Measurements from ENCODE around the gene DGCR2. TPM values are rescaled to one million over a fixed set of nuclear protein-coding genes. Genes with fewer than 3 reads are reported as not detected.

The DGCR2 gene
- total RNA-seq, 1 experiment from 2014 or later = 18.6 TPM

- DNase-seq = no peak
- peaks cover 7% of the 10 kb centered on the region; the same call in 1 of the 2 replicates for H4K20me1 ChIP-seq (ENCODE audit: insufficient read depth, low read depth, low read length)
- no peak overlapping the region for H3K4me2 ChIP-seq (ENCODE audit: low read depth, low read length, poor library complexity, severe bottlenecking)
These were observed 57.7 kb downstream of the DGCR2 start for GRCh38 chr22:19064354-19065054.

GRCh38 chr22:19063581-19064353 is 58.4 kb downstream of the DGCR2 start:
- H3K79me2 ChIP-seq (ENCODE audit: low read length) = peaks cover 6% of the 10 kb centered on the region; the same call in 1 of the 2 replicates
- H3K9me3 ChIP-seq (ENCODE audit: low read length) = no peaks in the 10 kb centered on the region
- no peak overlapping the region for H3K4me2 ChIP-seq (ENCODE audit: low read depth, low read length, poor library complexity, severe bottlenecking)
- no peak overlapping the region for H2AFZ ChIP-seq (ENCODE audit: low read length)
- H3K36me3 ChIP-seq (ENCODE audit: insufficient read depth, low read length) = no peaks in the 10 kb centered on the region; the same call in 1 of the 2 replicates
- H4K20me1 ChIP-seq (ENCODE audit: insufficient read depth, low read depth, low read length) = peaks cover under 1% of the 10 kb centered on the region; the same call in 1 of the 2 replicates
- no peaks in the 10 kb centered on the region for H3K9me2 ChIP-seq (replicated peaks; ENCODE audit: insufficient read depth, low read length)
- peaks cover 8% of the 10 kb centered on the region for H3K4me1 ChIP-seq (ENCODE audit: low read length)
- H3K27me3 ChIP-seq (ENCODE audit: low read length) = no peaks in the 10 kb centered on the region
- no peak overlapping the region for H3K4me3 ChIP-seq (ENCODE audit: low read length)
- no peak overlapping the region for H3K9ac ChIP-seq (ENCODE audit: low read length)
- DNase-seq = no peak
- H3K27ac ChIP-seq (ENCODE audit: low read length) = no peak overlapping the region

More at GRCh38 chr22:19064354-19065054, 57.7 kb downstream of the DGCR2 start:
- Histone ChIP-seq H3K9ac (ENCODE audit: low read length) (no peak overlapping the region), H3K9me2 (replicated peaks; ENCODE audit: insufficient read depth, low read length) (no peaks in the 10 kb centered on the region), H3K79me2 (ENCODE audit: low read length) (peaks cover 7% of the 10 kb centered on the region), H2AFZ (ENCODE audit: low read length) (no peak overlapping the region), H3K36me3 (ENCODE audit: insufficient read depth, low read length) (peaks cover under 1% of the 10 kb centered on the region; the same call in 1 of the 2 replicates), H3K9me3 (ENCODE audit: low read length) (no peaks in the 10 kb centered on the region), H3K27ac (ENCODE audit: low read length) (no peak overlapping the region), H3K4me3 (ENCODE audit: low read length) (no peak overlapping the region), H3K27me3 (ENCODE audit: low read length) (no peaks in the 10 kb centered on the region), H3K4me1 (ENCODE audit: low read length) (peaks cover 16% of the 10 kb centered on the region)

- Histone ChIP-seq H3K4me1 (ENCODE audit: low read length) (no peaks in the 10 kb centered on the region; the same call in 1 of the 2 replicates), H3K9me2 (replicated peaks; ENCODE audit: insufficient read depth, low read length) (no peaks in the 10 kb centered on the region)
- DNase-seq = no peak
These were observed 59.3 kb downstream of the DGCR2 start for GRCh38 chr22:19062943-19063308.

DNA sequence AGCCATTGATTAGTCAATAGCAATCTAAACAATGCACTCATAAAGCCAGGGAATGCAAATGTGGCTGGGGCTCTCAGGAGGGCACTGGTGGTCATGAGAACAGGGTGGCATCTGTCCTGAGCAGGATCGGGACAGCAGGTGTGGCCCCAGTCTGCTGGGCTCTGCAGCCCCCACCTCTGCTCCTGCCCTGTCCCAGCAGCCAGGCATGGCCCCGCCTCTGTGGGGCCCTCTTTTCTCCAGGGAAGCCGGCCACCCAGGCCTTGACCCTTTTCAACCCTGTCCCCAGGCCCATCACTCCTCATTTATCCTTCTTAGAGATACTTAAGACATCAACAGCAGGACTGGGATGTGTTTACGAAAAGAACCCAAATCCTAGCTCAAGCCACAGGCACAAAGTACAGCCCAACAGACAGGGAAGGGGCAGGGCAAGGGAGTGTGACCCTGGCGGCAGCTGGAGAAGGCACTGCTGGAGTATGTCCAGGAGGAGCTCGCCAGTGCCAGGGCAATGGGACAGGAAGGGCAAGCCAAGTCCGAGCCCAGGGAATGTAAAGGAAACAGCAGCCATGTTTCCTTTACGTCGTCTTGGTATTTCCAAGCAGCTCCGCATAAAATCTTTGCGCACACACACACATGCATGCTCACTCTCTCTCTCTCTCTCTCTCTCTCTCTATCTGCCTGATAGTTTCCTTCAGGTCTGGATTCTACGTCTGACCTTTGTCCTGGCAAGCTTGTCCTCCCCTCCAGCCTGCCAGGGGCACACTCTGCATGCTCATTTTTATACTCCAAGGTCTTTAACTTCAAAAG is 59.9 kb downstream of the DGCR2 start:
- Histone ChIP-seq H3K36me3 (ENCODE audit: insufficient read depth, low read length) (no peaks in the 10 kb centered on the region; the same call in 1 of the 2 replicates), H3K4me1 (ENCODE audit: low read length) (no peaks in the 10 kb centered on the region), H2AFZ (ENCODE audit: low read length) (no peak overlapping the region), H3K9me2 (replicated peaks; ENCODE audit: insufficient read depth, low read length) (no peaks in the 10 kb centered on the region), H3K4me2 (ENCODE audit: low read depth, low read length, poor library complexity, severe bottlenecking) (no peak overlapping the region), H3K27me3 (ENCODE audit: low read length) (no peaks in the 10 kb centered on the region), H3K9me3 (ENCODE audit: low read length) (no peaks in the 10 kb centered on the region), H3K9ac (ENCODE audit: low read length) (no peak overlapping the region), H3K79me2 (ENCODE audit: low read length) (no peaks in the 10 kb centered on the region), H3K27ac (ENCODE audit: low read length) (no peak overlapping the region), H3K4me3 (ENCODE audit: low read length) (no peak overlapping the region), H4K20me1 (ENCODE audit: insufficient read depth, low read depth, low read length) (no peaks in the 10 kb centered on the region)
- no peak for DNase-seq

More at GRCh38 chr22:19062943-19063308, 59.3 kb downstream of the DGCR2 start:
- no peaks in the 10 kb centered on the region for H4K20me1 ChIP-seq (ENCODE audit: insufficient read depth, low read depth, low read length)
- no peaks in the 10 kb centered on the region for H3K27me3 ChIP-seq (ENCODE audit: low read length)
- H3K36me3 ChIP-seq (ENCODE audit: insufficient read depth, low read length) = no peaks in the 10 kb centered on the region; the same call in 1 of the 2 replicates
- no peak overlapping the region for H3K4me2 ChIP-seq (ENCODE audit: low read depth, low read length, poor library complexity, severe bottlenecking)
- H3K4me3 ChIP-seq (ENCODE audit: low read length) = no peak overlapping the region
- no peak overlapping the region for H3K9ac ChIP-seq (ENCODE audit: low read length)
- no peak overlapping the region for H2AFZ ChIP-seq (ENCODE audit: low read length)
- H3K9me3 ChIP-seq (ENCODE audit: low read length) = no peaks in the 10 kb centered on the region
- peaks cover 2% of the 10 kb centered on the region; the same call in 1 of the 2 replicates for H3K79me2 ChIP-seq (ENCODE audit: low read length)
- no peak overlapping the region for H3K27ac ChIP-seq (ENCODE audit: low read length)

- no peaks in the 10 kb centered on the region for H3K9me2 ChIP-seq (replicated peaks; ENCODE audit: insufficient read depth, low read length)
- H3K9ac ChIP-seq (ENCODE audit: low read length) = no peak overlapping the region
- H3K79me2 ChIP-seq (ENCODE audit: low read length) = no peaks in the 10 kb centered on the region
- no peak overlapping the region for H2AFZ ChIP-seq (ENCODE audit: low read length)
- H3K27ac ChIP-seq (ENCODE audit: low read length) = no peak overlapping the region
- H3K4me1 ChIP-seq (ENCODE audit: low read length) = no peaks in the 10 kb centered on the region
- no peaks in the 10 kb centered on the region; the same call in 1 of the 2 replicates for H3K36me3 ChIP-seq (ENCODE audit: insufficient read depth, low read length)
- no peaks in the 10 kb centered on the region for H4K20me1 ChIP-seq (ENCODE audit: insufficient read depth, low read depth, low read length)
- H3K27me3 ChIP-seq (ENCODE audit: low read length) = no peaks in the 10 kb centered on the region
- DNase-seq = no peak
- no peak overlapping the region for H3K4me3 ChIP-seq (ENCODE audit: low read length)
- no peak overlapping the region for H3K4me2 ChIP-seq (ENCODE audit: low read depth, low read length, poor library complexity, severe bottlenecking)
- no peaks in the 10 kb centered on the region for H3K9me3 ChIP-seq (ENCODE audit: low read length)
These were observed 60.6 kb downstream of the DGCR2 start for GRCh38 chr22:19061471-19062138.

DNA sequence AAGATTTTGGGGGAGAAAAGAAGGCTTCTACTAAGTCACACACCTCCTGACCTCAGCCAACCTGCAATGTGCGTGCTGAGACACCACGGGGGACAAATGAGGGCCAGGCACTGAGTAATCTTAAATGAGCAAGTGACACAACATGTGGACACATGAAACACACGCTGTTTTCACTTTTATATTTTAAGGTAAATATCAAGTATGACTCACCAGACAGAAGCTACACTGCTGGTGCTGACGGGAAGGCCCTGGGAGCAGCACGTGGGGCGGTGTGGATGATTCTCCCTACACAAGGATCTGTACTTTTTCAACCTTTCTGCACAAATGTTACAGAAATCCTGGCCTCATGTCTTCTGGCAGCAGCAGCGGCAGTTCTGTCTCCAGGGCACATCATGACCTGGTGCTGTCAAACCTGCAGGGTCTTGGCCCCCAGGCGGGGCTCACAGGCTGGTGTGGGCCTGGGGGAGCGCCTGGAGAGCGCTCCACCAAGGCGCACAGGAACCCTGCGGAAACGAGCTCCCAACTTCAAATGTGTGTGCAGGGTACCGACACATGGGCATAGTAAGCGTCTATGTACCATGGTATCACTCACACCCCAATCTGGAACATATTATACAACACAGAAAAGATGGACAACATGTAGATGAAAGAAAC is 61.7 kb downstream of the DGCR2 start:
- H3K4me1 ChIP-seq (ENCODE audit: low read length) = no peaks in the 10 kb centered on the region
- no peak overlapping the region for H3K4me3 ChIP-seq (ENCODE audit: low read length)
- no peaks in the 10 kb centered on the region for H3K79me2 ChIP-seq (ENCODE audit: low read length)
- H3K36me3 ChIP-seq (ENCODE audit: insufficient read depth, low read length) = no peaks in the 10 kb centered on the region; the same call in 1 of the 2 replicates
- H3K9ac ChIP-seq (ENCODE audit: low read length) = no peak overlapping the region
- H3K9me3 ChIP-seq (ENCODE audit: low read length) = no peaks in the 10 kb centered on the region
- no peak overlapping the region for H3K4me2 ChIP-seq (ENCODE audit: low read depth, low read length, poor library complexity, severe bottlenecking)
- H4K20me1 ChIP-seq (ENCODE audit: insufficient read depth, low read depth, low read length) = no peaks in the 10 kb centered on the region
- no peaks in the 10 kb centered on the region for H3K9me2 ChIP-seq (replicated peaks; ENCODE audit: insufficient read depth, low read length)
- DNase-seq = no peak
- H3K27me3 ChIP-seq (ENCODE audit: low read length) = no peaks in the 10 kb centered on the region
- H3K27ac ChIP-seq (ENCODE audit: low read length) = no peak overlapping the region
- H2AFZ ChIP-seq (ENCODE audit: low read length) = no peak overlapping the region

DNA sequence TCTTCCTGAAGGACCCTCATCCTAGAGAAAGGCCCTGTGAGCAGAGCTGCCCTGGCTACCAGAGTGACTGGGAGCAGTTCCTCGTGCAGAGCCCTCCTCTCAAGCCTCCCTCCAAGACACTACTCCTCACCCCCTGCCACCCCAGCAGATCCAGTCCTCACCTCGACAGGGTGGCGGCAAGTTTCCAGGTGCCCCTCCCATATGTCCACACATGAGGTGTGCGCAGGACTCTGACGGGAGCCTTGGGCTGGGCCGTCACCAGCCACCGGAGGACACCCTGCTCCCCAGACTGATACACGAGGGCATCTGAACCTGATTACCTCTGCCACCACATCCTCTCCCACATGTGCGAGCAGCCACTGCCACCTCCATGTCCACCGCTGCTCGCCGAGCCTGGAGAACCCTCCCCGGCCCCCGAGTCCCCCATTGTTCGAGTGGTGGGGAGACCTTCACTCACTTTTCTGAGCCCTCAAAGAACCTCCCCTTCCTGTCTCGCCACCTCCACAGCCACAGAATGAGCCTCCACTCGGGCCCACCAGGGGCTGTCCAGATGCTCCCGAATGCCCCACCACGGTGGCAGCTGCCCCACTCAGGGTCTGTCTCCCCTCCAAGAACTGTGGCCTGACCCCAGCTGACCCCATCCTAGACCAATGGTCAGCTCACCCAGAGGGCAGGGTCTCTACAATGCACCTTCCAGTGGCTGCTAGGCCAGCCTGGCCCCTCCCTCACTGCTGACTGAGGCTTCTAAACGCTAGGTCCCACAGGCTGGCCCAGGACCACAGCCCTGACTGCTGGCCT is 62.5 kb downstream of the DGCR2 start:
- no peak for DNase-seq
- H3K4me1 ChIP-seq (ENCODE audit: low read length) = no peaks in the 10 kb centered on the region
- H3K27me3 ChIP-seq (ENCODE audit: low read length) = no peaks in the 10 kb centered on the region
- H3K9me2 ChIP-seq (replicated peaks; ENCODE audit: insufficient read depth, low read length) = no peaks in the 10 kb centered on the region
- H3K27ac ChIP-seq (ENCODE audit: low read length) = no peak overlapping the region
- H3K4me2 ChIP-seq (ENCODE audit: low read depth, low read length, poor library complexity, severe bottlenecking) = no peak overlapping the region
- H3K4me3 ChIP-seq (ENCODE audit: low read length) = no peak overlapping the region
- no peaks in the 10 kb centered on the region for H3K9me3 ChIP-seq (ENCODE audit: low read length)
- H2AFZ ChIP-seq (ENCODE audit: low read length) = no peak overlapping the region
- no peaks in the 10 kb centered on the region for H3K79me2 ChIP-seq (ENCODE audit: low read length)
- H3K9ac ChIP-seq (ENCODE audit: low read length) = no peak overlapping the region
- no peaks in the 10 kb centered on the region; the same call in 1 of the 2 replicates for H3K36me3 ChIP-seq (ENCODE audit: insufficient read depth, low read length)
- H4K20me1 ChIP-seq (ENCODE audit: insufficient read depth, low read depth, low read length) = no peaks in the 10 kb centered on the region

All from Karpas-422 (cell line).